C4-2B (cell line): ENCODE results near the gene ATP12A.

Experiments
- H3K27ac ChIP-seq: fragments of 450-650 bp; 2 replicates; pipeline ENCODE4 v1.5.1; 2017
- CTCF ChIP-seq: fragments of 450-650 bp; conservative IDR thresholded peaks from 2 replicates; pipeline ENCODE4 v1.5.1; 2017; ENCODE audit warnings: mild to moderate bottlenecking
- ZFX ChIP-seq: fragments of 450-650 bp; IDR thresholded peaks from 2 replicates; pipeline ENCODE4 v1.6.1; 2017

Gene ATP12A

DNA sequence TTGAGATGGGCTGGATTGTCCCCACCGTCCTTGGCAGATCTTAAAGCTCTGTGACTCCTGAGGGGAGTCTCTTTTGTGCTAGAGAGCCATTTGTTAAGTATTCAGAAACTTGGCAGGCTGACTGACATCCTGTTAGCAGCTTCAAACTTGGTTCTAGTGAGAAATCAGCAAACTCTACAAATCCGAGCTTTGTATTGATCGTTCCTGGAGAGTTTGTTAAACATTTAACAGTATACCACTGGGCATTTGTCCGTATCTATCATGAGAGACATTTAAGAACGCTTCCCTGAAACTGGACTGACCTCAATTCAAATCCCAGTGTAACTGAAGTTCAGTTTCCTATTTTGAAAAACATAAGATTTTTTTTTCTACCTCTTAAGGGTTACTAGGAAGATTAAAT is 3.1 kb downstream of the ATP12A start:
- no peak; the same call in 1 of the 2 replicates for TF ChIP-seq CTCF
- TF ChIP-seq ZFX, result no peak
- no peak overlapping the region for H3K27ac ChIP-seq

DNA sequence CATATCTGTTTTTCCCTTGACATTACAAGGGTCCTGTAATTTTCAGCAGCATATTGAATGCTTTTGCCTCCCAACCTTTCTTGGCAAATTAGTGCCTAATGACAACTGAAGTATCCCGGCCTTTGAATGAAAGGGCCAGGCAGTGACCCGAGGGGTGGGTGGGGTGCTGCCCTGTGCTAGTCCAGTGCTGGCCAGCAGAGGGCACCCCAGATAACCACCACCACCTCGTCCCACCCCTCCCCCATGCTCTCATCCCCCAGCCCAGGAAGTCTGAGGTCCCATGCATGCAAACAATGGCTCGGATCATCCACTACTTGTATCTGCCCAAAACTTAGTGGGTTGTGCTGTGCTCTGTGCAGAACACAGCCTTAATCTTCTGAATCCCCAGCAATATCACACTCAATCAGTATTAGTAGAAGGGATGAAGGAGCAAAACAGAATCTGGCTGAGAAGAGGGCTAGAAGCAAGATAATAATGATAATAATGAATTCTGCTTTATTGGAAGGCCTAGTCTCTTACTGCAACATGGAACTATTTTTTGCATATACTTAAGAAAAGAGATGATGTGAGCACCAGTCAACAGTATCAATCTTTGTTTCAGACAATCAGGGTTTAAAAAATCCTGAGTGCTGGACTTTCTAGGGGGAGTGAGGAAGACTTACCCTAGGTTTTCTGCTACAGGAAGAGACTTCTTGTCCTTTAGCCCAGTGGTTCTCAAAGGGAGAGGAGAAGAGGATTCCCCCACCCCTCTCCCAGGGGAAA is 3.8 kb downstream of the ATP12A start:
- TF ChIP-seq CTCF, result peak; percentile 100
- TF ChIP-seq ZFX, result no peak
- H3K27ac ChIP-seq, result no peak overlapping the region

- TF ChIP-seq ZFX (no peak), CTCF (no peak)
- H3K27ac ChIP-seq, result no peak overlapping the region
Measured at GRCh38 chr13:24684600-24684998, 4.4 kb downstream of the ATP12A start.

DNA sequence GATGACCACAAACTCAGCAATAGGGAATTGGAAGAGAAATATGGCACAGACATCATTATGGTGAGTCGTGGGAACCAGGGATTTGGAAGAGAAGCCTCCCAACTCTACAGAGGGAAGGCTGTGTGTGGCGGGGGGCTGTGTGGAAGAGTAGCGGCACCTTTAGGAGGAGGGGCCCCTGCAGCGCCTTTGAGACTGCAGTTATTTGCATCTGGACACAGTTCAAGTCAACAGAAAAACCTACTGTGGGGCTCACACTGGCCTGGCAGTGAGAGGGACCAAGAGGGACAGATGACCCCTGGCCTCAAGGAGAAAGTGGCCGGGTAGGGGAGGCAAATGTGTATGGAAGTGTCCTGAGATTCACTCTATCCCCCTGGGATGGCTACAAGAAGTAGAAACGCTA is 5.1 kb downstream of the ATP12A start:
- TF ChIP-seq CTCF (no peak), ZFX (no peak)
- no peak overlapping the region for H3K27ac ChIP-seq

DNA sequence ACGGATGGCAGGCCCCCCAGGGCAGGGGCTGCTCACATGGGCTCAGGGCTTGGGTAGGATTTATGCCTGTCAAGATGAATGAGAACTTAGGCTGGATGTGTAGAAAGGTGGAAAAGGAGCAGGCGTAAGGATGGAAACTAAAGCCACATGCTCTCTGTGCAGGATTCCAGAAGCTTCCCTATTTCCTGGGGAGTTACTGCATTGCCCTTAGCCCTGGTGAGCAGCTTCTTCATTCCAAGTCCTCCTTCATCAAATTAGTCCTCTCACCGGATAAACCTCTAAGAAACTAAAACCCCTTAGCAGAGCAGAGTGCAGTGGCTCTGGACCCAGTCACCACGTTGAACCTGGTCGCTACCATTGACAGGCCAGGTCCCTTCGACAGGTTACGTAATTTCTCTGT is 7.4 kb downstream of the ATP12A start:
- no peak overlapping the region for H3K27ac ChIP-seq
- TF ChIP-seq ZFX (no peak), CTCF (no peak)

- H3K27ac ChIP-seq, result no peak overlapping the region
- TF ChIP-seq ZFX, result no peak
- no peak for TF ChIP-seq CTCF
Measured at GRCh38 chr13:24688111-24688510, 7.9 kb downstream of the ATP12A start.

- TF ChIP-seq ZFX (no peak), CTCF (no peak)
- no peak overlapping the region for H3K27ac ChIP-seq
Measured at GRCh38 chr13:24688950-24689349, 8.7 kb downstream of the ATP12A start.
